RKO (cell line): ENCODE data around the gene C19orf44.
A peak's percentile ranks its signal among the peaks of the same experiment; 100 is the strongest.
"Not testable (repeated sequence)": the region's sequence is repeated elsewhere in the genome, so short reads cannot be mapped to it uniquely, and the experiment has no call there.

Source experiments
- DNase-seq: peaks from one replicate; pipeline ENCODE4 v3.0.0-alpha.2; 2016; ENCODE audit warnings: low spot score

The C19orf44 gene

GRCh38 chr19:16467581-16467980 lies 28.6 kb upstream of the C19orf44 start:
- DNase-seq, result no peak

DNA sequence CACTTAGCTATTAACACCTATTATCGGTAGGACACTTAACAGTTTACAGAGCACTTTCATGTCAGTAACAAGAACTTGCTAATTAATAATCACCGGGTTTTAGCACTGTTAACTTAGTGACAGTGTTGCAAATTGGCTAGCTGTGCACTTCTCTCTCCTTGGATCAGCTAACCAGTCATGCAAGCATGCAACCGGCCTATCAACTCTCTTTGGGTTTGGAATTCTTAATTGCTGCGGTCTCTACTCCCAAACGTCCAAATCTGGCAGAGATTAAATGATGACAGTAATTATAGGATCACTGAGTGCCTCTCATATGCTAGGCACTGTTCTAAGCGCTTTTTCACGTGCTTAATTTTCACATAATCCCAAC lies 25.7 kb upstream of the C19orf44 start:
- DNase-seq, result peak; percentile 30

DNA sequence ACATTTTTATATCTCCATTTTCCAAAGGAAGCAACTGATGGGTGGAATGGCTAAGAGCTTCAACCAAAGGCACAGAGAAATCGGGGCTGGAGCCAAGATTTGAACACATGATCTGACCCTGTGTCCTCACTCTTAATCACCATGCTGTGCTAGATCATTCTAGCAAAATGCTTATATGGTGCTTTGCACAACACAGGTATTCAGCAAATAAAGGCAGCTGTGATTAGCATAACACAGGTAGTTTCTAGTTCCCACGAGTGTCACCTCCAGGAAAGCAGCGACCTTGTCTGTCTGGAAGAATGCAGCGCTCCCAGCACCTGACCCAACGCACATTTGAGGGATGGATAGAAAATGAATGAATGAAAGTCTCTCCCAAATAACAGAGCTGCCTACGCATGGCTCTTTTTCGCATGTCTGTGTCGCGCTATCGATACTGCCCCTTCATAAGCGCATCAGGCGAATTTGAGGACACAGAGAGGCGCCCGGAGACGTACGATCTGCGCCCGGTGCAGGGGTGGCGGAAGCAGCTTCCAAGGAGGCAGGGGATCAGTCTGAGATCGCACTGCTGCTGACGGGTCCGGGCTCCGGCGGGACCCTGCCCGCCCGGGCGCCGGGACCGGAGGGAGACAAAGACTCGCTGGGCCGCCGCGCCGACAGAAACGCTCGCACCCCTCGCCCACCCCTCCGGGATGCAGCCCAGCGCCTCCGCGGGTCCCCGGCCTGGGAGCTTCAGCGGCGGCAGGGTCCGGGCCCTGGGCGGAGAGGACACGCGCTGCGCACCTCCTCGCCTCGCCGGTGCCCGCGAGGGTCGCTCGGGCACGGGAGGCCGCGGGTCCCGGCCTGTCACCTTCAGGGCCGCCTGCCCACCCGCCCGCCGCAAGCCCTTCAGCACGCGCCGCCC lies 25.0 kb upstream of the C19orf44 start:
- peak; percentile 79 for DNase-seq

DNA sequence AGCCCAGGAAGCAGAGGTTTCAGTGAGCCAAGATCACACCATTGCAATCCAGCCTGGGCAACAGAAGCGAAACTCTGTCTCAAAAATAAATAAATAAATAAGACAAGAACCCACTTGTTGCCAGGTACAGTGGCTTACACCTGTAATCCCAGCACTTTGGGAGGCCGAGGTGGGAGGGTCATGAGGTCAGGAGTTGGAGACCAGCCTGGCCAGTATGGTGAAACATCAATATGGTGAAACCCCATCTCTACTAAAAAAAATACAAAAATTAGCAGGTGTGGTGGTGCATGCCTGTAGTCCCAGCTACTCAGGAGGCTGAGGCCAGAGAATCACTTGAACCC lies 23.7 kb upstream of the C19orf44 start:
- DNase-seq, result not testable (repeated sequence)

- no peak for DNase-seq
Measured at GRCh38 chr19:16472992-16473391, 23.2 kb upstream of the C19orf44 start.

DNA sequence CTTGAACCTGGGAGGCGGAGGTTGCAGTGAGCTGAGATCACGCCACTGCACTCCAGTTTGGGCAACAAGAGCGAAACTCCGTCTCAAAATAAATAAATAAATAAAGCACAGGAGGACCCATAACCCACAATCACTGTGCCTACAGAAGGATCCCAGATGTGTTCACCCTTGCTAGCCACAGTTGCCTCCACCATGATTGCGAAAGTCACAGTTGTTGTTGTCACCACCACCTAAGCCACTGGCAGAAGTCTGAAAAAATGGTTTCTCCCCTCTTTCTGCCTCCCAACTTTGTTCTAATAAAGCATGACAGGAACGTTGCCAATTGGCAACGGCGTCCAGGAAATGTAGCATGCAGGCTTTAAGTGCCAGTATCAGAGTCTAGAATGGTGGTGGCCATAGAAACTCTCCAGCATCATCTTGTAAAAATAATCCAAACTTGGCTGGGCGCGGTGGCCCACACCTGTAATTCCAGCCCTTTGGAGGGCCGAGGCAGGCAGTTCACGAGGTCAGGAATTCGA lies 22.3 kb upstream of the C19orf44 start:
- DNase-seq, result no peak

- no peak for DNase-seq
Measured at GRCh38 chr19:16476401-16476800, 19.8 kb upstream of the C19orf44 start.

DNA sequence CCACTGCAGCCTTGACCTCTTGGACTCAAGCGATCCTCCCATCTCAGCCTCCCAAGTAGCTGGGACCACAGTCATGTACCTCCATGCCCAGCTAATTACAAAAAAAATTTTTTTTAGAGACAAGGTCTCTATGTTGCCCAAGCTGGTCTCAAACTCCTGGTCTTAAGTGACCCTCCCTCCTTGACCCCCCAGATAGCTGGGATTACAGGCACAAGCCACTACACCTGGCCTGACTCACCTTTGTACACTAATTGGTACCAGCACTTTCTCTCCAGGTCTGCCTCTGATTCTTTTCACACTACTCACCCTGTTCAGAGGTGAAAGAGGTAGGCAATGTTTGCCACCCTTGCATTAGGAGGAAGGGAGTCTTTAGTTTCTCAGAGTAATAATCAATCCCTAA lies 18.9 kb upstream of the C19orf44 start:
- no peak for DNase-seq

GRCh38 chr19:16482745-16483144 lies 13.4 kb upstream of the C19orf44 start:
- no peak for DNase-seq

GRCh38 chr19:16486476-16486875 lies 9.7 kb upstream of the C19orf44 start:
- not testable (repeated sequence) for DNase-seq

DNA sequence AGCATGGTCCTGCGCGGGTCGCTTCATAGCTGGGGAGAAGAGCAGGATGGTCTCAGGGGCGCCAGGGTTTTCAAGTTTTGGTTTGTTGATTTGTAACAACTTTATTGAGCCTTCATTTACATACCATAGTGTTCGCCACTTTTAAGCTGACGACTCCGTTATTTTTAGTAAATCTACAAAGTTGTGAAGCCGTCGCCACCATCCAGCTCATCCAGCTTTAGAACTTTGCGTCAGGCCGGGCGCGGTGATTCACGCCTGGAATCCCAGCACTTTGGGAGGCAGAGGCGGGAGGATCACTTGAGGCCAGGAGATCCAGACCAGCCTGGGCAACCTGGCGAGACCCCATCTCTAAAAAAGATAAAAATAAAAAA lies 404 bp downstream of the C19orf44 start:
- peak; percentile 81 for DNase-seq

- peak; percentile 68 for DNase-seq
Measured at GRCh38 chr19:16497042-16497441, 848 bp downstream of the C19orf44 start.

DNA sequence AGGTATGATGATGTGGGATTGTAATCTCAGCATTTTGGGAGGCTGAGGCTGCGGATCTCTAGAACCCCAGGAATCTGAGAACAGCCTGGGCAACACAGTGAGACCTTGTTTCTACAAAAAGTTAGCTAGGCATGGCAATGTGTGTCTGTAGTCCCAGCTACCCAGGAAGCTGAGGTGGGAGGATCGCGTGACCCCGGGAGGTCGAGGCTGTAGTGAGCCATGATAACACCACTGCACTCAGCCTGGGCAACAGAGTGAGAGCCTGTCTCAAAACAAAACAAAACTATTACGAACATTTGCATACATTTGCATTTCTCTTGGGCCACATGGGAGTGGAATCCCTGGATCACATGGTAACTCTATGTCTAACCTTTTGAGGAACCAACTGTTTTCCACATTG lies 1.6 kb downstream of the C19orf44 start:
- DNase-seq, result no peak

- no peak for DNase-seq
Measured at GRCh38 chr19:16504271-16504670, 8.1 kb downstream of the C19orf44 start.

DNA sequence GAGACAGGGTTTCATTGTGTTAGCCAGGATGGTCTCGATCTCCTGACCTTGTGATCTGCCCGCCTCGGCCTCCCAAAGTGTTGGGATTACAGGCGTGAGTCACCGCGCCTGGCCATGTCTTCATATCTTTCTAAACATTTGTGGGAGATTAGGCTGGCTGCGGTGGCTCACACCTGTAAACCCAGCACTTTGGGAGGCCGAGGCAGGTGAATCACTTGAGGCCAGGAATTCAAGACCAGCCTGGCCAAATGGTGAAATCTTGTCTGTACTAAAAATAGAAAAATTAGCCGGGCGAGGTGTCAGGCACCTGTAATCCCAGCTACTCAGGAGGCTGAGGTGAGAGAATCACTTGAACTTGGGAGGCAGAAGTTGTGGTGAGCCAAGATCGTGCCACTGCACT lies 10.0 kb downstream of the C19orf44 start:
- not testable (repeated sequence) for DNase-seq

DNA sequence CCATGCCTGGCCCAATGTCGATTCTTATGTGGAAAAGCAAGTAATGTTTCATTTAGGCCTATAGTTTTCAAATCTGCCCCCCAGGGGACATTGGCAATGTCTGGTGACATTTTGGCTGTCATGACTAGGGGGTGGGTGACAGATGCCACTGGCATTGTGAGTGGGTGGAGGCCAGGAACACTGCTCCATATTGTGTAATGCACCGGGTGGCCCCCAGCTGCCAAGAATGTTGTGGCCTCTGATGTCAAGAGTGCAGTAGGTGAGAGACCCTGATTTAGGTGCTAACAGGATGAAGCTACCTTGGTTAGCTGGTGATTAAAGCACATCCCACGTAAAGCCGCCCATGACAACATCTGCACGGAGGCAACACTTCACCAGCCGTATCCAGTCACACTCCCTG lies 10.8 kb downstream of the C19orf44 start:
- no peak for DNase-seq

GRCh38 chr19:16508546-16508945 lies 12.4 kb downstream of the C19orf44 start:
- DNase-seq, result no peak

GRCh38 chr19:16509141-16510061 lies 13.2 kb downstream of the C19orf44 start:
- no peak for DNase-seq

- DNase-seq, result not testable (repeated sequence)
Measured at GRCh38 chr19:16512611-16513010, 16.4 kb downstream of the C19orf44 start.

DNA sequence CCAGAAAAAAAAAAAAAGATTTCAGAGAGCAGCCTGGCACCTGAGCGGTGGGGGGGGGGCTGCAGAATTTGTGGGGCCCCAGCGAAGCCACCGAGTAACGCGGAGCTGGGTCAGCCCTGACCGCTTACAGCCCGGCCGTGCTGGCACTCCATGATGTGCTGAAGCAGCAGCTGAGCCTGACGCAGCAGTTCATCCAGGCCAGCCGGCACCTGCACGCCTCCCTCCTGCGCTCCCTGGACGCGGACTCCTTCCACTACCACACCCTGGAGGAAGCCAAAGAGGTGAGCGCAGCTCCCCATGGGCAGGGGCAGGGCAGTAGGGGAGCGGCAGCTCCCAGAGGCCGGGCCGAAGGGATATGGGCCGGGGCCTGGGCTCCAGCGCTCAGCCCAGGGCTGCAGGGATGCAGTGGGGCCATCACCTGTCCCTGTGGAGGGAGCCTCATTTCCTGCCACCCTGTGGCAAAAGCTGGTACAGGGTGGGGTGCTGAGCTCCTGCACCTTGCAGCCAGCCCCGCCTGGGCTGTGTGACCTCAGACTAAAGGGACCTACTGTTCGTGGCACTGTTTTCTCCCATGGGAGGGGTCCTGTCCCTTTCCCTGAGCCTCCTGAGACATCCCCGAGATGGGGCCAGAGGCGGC lies 18.3 kb downstream of the C19orf44 start:
- DNase-seq, result no peak

DNA sequence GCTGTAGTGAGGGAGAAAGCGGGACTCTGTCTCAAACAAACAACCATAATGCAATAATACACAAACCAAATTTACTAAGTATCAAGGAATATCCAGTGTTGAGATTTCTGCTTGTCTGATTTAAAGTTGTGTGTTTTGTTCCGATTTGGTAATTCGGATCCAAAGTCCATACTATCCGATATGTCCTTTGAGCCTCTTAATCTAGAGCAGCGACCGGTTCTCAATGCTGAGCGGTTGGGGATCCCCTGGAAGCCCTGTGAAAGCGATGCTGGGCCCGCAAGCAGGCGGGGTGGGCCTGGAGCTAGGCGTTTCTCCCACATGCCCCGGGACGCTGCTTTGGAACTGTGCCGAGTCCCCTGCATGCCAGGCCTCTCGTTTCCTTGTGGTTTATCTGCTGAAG lies 20.2 kb downstream of the C19orf44 start:
- DNase-seq, result no peak

GRCh38 chr19:16516923-16517610 lies 20.9 kb downstream of the C19orf44 start:
- DNase-seq, result no peak
